ENCODE data around the gene PPP1R9B. TPM values are rescaled to one million over a fixed set of nuclear protein-coding genes. Genes with fewer than 3 reads are reported as not detected.

PPP1R9B gene
- polyA plus RNA-seq, 1 donor (not counting 4 experiments of a cell fraction or from before 2014, with no cell fraction given), result 16.1 TPM

DNA sequence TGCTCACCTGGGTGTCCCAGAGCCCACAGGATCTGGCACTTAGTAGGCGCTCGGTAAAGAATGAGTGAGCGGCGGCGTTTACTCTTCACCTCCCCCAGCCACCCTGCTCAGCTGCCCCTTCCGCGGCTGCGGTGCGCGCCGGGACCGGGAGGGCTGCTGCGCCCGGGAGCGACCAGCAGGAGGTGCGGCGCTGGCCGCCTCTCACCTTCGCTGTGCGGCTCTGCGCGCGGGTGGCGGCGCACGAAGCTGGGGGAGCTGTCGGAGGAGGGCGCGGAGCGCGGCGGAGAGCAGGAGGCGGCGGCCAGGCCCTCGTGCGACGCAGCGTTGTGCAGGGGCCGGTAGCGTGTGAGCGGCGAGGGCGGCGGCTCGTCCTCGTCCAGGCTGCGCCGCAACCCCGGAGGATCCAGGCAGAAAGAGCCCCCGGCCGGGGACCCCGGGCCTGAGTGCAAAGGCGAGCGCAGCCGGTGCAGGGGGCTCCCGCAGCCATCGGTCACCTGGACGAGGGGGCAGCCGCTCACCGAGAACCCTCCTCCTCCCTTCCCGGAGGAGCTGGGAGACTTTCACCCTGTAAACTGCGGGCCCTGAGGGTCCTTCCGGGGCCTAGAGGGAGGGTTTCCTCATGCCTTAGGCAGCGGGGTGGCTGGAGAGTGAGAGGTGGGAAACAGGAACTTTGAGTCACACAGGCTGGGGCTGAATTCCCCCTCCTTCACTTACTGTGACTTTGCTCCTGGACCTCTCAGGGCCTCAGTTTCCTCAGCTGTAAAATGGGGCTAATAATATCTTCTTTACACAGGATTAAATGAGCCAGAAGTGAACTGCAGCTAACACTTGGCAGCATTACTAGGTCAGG lies 33.0 kb downstream of the PPP1R9B start:
- Histone ChIP-seq H3K9ac (ENCODE audit: control insufficient read depth, extremely low read depth, insufficient read depth, low read length) (no peak overlapping the region), H2AFZ (ENCODE audit: control insufficient read depth, low read length) (no peak overlapping the region)

DNA sequence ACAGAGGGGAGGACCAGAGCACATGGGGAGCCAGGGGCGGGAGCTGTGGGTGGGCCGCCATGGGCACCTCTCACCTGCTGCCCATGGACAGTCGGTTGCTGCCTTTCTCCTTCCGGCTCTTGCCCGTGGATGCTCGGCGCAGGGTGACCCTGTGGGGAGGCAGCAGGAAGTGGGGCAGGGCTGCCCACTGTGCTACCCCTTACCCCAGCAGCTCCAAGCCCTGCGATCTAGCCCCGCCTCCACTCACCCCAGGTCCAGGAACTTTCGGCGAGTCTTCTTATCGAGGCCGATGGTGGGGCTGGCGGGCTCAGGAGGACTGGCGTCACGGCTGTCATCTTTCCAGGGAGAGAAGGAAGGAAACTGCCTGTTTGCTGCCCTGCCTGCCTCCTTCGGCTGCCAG lies 34.7 kb downstream of the PPP1R9B start:
- Histone ChIP-seq H3K9me1 (ENCODE audit: control insufficient read depth, extremely low read depth, insufficient read depth, low read length) (no peaks in the 10 kb centered on the region), H4K20me1 (ENCODE audit: control insufficient read depth, extremely low read depth, insufficient read depth, low read length) (no peaks in the 10 kb centered on the region), H3K9ac (ENCODE audit: control insufficient read depth, extremely low read depth, insufficient read depth, low read length) (no peak overlapping the region), H3K4me3 (ENCODE audit: control insufficient read depth in 2 of 3, extremely low read depth in 1 of 3, insufficient read depth in 2 of 3, low read depth in 1 of 3, low read length in 3 of 3) (no peak overlapping the region), H3K27ac (ENCODE audit: control insufficient read depth, insufficient read depth, low read length) (no peak overlapping the region), H3K4me2 (ENCODE audit: control insufficient read depth, extremely low read depth, insufficient read depth, low read depth, low read length) (no peak overlapping the region), H3K27me3 (ENCODE audit: control insufficient read depth, extremely low read depth, insufficient read depth, low read length) (peaks cover 21% of the 10 kb centered on the region), H2AFZ (ENCODE audit: control insufficient read depth, low read length) (no peak overlapping the region), H3K79me2 (ENCODE audit: control insufficient read depth, insufficient read depth, low read length) (no peaks in the 10 kb centered on the region), H3K9me3 (ENCODE audit: control insufficient read depth, low read depth, low read length) (no peaks in the 10 kb centered on the region), H3K4me1 (ENCODE audit: control insufficient read depth, extremely low read depth, insufficient read depth, low read length) (peaks cover 15% of the 10 kb centered on the region), H3K36me3 (ENCODE audit: control insufficient read depth in 2 of 2, extremely low read depth in 1 of 2, insufficient read depth in 2 of 2, low read length in 2 of 2) (no peaks in the 10 kb centered on the region)
- no peak for TF ChIP-seq EZH2 (IDR thresholded peaks at IDR 0.05; ENCODE audit: low read length)
- TF ChIP-seq, protein P1, sequence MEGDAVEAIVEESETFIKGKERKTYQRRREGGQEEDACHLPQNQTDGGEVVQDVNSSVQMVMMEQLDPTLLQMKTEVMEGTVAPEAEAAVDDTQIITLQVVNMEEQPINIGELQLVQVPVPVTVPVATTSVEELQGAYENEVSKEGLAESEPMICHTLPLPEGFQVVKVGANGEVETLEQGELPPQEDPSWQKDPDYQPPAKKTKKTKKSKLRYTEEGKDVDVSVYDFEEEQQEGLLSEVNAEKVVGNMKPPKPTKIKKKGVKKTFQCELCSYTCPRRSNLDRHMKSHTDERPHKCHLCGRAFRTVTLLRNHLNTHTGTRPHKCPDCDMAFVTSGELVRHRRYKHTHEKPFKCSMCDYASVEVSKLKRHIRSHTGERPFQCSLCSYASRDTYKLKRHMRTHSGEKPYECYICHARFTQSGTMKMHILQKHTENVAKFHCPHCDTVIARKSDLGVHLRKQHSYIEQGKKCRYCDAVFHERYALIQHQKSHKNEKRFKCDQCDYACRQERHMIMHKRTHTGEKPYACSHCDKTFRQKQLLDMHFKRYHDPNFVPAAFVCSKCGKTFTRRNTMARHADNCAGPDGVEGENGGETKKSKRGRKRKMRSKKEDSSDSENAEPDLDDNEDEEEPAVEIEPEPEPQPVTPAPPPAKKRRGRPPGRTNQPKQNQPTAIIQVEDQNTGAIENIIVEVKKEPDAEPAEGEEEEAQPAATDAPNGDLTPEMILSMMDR (optimal IDR thresholded peaks at IDR 0.05 in 1 of 3, IDR thresholded peaks at IDR 0.05 in 1 of 3, conservative IDR thresholded peaks at IDR 0.05 in 1 of 3; ENCODE audit: extremely low read depth in 1 of 3, insufficient read depth in 2 of 3, low read length in 3 of 3), result no peak
- DNase-seq (ENCODE audit: low read depth, low spot score), result no peak
- dilution Hi-C loops (cut with MboI; ENCODE audit: extremely low pct_ligation_motif_present, low sequenced_read_pairs), result no loop called here
- no peak for FAIRE-seq

More for the DNA sequence above, 33.0 kb downstream of the PPP1R9B start:
- DNase-seq (ENCODE audit: low read depth, low spot score) (no peak), FAIRE-seq (no peak)
- H3K27me3 ChIP-seq (ENCODE audit: control insufficient read depth, extremely low read depth, insufficient read depth, low read length), result peaks cover 26% of the 10 kb centered on the region
- peak; percentile 47 for TF ChIP-seq EZH2 (IDR thresholded peaks at IDR 0.05; ENCODE audit: low read length)
- TF ChIP-seq, protein P1 (optimal IDR thresholded peaks at IDR 0.05 in 1 of 3, IDR thresholded peaks at IDR 0.05 in 1 of 3, conservative IDR thresholded peaks at IDR 0.05 in 1 of 3; ENCODE audit: extremely low read depth in 1 of 3, insufficient read depth in 2 of 3, low read length in 3 of 3), result peak; percentile 51 to 81 (median 77)
- dilution Hi-C loops (cut with MboI; ENCODE audit: extremely low pct_ligation_motif_present, low sequenced_read_pairs), result no loop called here
- peaks cover 11% of the 10 kb centered on the region for H3K4me1 ChIP-seq (ENCODE audit: control insufficient read depth, extremely low read depth, insufficient read depth, low read length)
- peak overlapping the region; percentile 35 for H3K4me2 ChIP-seq (ENCODE audit: control insufficient read depth, extremely low read depth, insufficient read depth, low read depth, low read length)
- H3K79me2 ChIP-seq (ENCODE audit: control insufficient read depth, insufficient read depth, low read length), result no peaks in the 10 kb centered on the region
- no peaks in the 10 kb centered on the region for H4K20me1 ChIP-seq (ENCODE audit: control insufficient read depth, extremely low read depth, insufficient read depth, low read length)
- no peaks in the 10 kb centered on the region for H3K9me1 ChIP-seq (ENCODE audit: control insufficient read depth, extremely low read depth, insufficient read depth, low read length)
- no peak overlapping the region for H3K27ac ChIP-seq (ENCODE audit: control insufficient read depth, insufficient read depth, low read length)
- no peaks in the 10 kb centered on the region for H3K36me3 ChIP-seq (ENCODE audit: control insufficient read depth in 2 of 2, extremely low read depth in 1 of 2, insufficient read depth in 2 of 2, low read length in 2 of 2)
- no peaks in the 10 kb centered on the region for H3K9me3 ChIP-seq (ENCODE audit: control insufficient read depth, low read depth, low read length)
- H3K4me3 ChIP-seq (ENCODE audit: control insufficient read depth in 2 of 3, extremely low read depth in 1 of 3, insufficient read depth in 2 of 3, low read depth in 1 of 3, low read length in 3 of 3), result peak overlapping the region in 1 of 3 experiments; percentile 11
